Skeletal muscle satellite cell (primary cell): ENCODE results near the gene HHIPL2. TPM values are rescaled to one million over a fixed set of nuclear protein-coding genes. Genes with fewer than 3 reads are reported as not detected.
A peak's percentile ranks its signal among the peaks of the same experiment; 100 is the strongest.

Experiments used
- H3K27me3 ChIP-seq: 2 replicates; pipeline ENCODE4 v1.7.0; 2013; ENCODE audit warnings: low read length; ENCODE audit not compliant: control insufficient read depth, insufficient read depth
- H3K36me3 ChIP-seq: 2 replicates; pipeline ENCODE4 v1.7.0; 2013; ENCODE audit warnings: mild to moderate bottlenecking, control low read depth, low read length; ENCODE audit not compliant: insufficient read depth
- H3K4me1 ChIP-seq: 2 replicates; pipeline ENCODE4 v1.7.0; 2013; ENCODE audit warnings: low read length; ENCODE audit not compliant: control insufficient read depth, insufficient read depth
- H3K4me2 ChIP-seq: 2 replicates; pipeline ENCODE4 v1.7.0; 2013; ENCODE audit warnings: mild to moderate bottlenecking, low read length
- H3K4me3 ChIP-seq: 2 replicates; pipeline ENCODE4 v1.7.0; 2013; ENCODE audit warnings: low read length
- H3K9ac ChIP-seq: 2 replicates; pipeline ENCODE4 v1.7.0; 2013; ENCODE audit warnings: mild to moderate bottlenecking, low read depth, low read length, moderate library complexity
- H3K9me3 ChIP-seq: replicated peaks from 2 replicates; pipeline ENCODE4 v1.7.0; 2013; ENCODE audit warnings: mild to moderate bottlenecking, control low read depth, low read length
- total RNA-seq: library from RNA; depleted of rRNA; stranded (reverse); fragments of >200 nt; gene quantifications from 2 replicates; pipeline ENCODE4 v1.2.3, GENCODE V29; 2012; rRNA removed

HHIPL2 gene
- total RNA-seq = under 0.01 and 0.22 TPM in 2 replicates

GRCh38 chr1:222547944-222548671 is at the start of gene HHIPL2:
Gene HHIPL2 (minus strand): TSS chr1:222548104. CDS start chr1:222548044, 60 bp downstream.
- H3K4me3 ChIP-seq = peak within 1 kb of the TSS; percentile 27

GRCh38 chr1:222596696-222597095 is 48.8 kb upstream of the HHIPL2 start:
- peaks cover 10% of the 10 kb centered on the region for H3K4me1 ChIP-seq
- H3K9ac ChIP-seq = no peak overlapping the region
- no peak overlapping the region for H3K4me2 ChIP-seq
- H3K4me3 ChIP-seq = no peak overlapping the region
- no peaks in the 10 kb centered on the region for H3K27me3 ChIP-seq
- no peaks in the 10 kb centered on the region for H3K36me3 ChIP-seq
- no peaks in the 10 kb centered on the region for H3K9me3 ChIP-seq

More at GRCh38 chr1:222547944-222548671, at the start of gene HHIPL2:
- no peaks in the 10 kb centered on the region for H3K27me3 ChIP-seq
- H3K36me3 ChIP-seq = no peaks in the 10 kb centered on the region
- H3K9me3 ChIP-seq = no peaks in the 10 kb centered on the region
- H3K9ac ChIP-seq = no peak within 1 kb of the TSS
- peaks cover 22% of the 10 kb centered on the region for H3K4me1 ChIP-seq
- peak within 1 kb of the TSS; percentile 78 for H3K4me2 ChIP-seq

DNA sequence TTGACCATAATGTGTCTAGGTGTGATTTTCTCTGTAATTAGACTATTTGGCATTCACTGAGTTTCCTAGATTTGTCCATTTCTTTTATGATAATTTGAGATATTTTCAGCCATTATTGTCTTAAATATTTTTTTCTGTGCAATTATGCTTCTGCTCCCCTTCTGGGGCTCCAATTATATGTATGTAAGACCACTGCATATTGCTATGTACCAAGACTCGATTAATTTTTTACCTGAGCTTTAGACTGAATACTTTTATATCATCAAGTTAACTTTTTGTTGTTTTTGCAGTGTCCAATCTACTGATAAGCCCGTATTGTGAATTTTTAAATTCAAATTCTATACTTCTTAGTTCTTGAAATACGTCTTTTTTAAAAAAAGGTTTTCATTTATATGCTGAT is 46.9 kb upstream of the HHIPL2 start:
- H3K4me1 ChIP-seq = peaks cover 13% of the 10 kb centered on the region
- H3K4me2 ChIP-seq = no peak overlapping the region

GRCh38 chr1:222592171-222592570 is 44.3 kb upstream of the HHIPL2 start:
- no peaks in the 10 kb centered on the region for H3K27me3 ChIP-seq
- H3K4me3 ChIP-seq = no peak overlapping the region
- H3K36me3 ChIP-seq = no peaks in the 10 kb centered on the region
- no peaks in the 10 kb centered on the region for H3K9me3 ChIP-seq
- H3K4me1 ChIP-seq = peaks cover 20% of the 10 kb centered on the region
- no peak overlapping the region for H3K9ac ChIP-seq
- H3K4me2 ChIP-seq = peak overlapping the region; percentile 32

More for the DNA sequence above, 46.9 kb upstream of the HHIPL2 start:
- Histone ChIP-seq H3K4me3 (no peak overlapping the region), H3K36me3 (no peaks in the 10 kb centered on the region), H3K27me3 (no peaks in the 10 kb centered on the region), H3K9ac (no peak overlapping the region), H3K9me3 (no peaks in the 10 kb centered on the region)

- Histone ChIP-seq H3K4me3 (peak within 1 kb of the TSS; percentile 78), H3K36me3 (peaks cover 8% of the 10 kb centered on the region), H3K4me2 (peak within 1 kb of the TSS; percentile 84), H3K9ac (peak within 1 kb of the TSS; percentile 84), H3K27me3 (no peaks in the 10 kb centered on the region), H3K4me1 (peaks cover 20% of the 10 kb centered on the region), H3K9me3 (no peaks in the 10 kb centered on the region)
Measured at GRCh38 chr1:222589462-222590302, 41.8 kb upstream of the HHIPL2 start, which contains the start of gene TAF1A. Gene TAF1A (minus strand): TSS chr1:222589933.

DNA sequence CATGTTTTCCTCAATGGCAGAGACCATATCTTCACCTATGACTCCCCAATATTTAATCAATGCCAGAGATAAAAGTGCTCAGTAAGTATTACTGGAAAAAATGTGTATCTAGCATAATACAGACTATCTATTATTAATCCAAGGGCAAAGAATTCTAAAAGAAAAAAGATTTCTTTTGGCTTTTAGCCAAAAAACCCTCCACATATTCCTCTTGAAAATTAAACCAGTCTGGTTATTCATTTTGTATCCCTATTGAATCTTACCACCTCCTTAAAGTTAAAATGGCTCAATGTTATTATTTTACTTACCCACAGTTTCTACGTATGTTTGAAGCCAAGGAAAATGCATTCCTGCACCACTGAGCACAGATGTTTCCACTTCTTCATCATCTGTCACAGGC is 40.2 kb upstream of the HHIPL2 start:
- Histone ChIP-seq H3K4me2 (peak overlapping the region; percentile 84), H3K36me3 (peaks cover 15% of the 10 kb centered on the region), H3K9me3 (no peaks in the 10 kb centered on the region), H3K9ac (no peak overlapping the region), H3K4me3 (no peak overlapping the region), H3K27me3 (no peaks in the 10 kb centered on the region), H3K4me1 (peaks cover 20% of the 10 kb centered on the region)

GRCh38 chr1:222586842-222587241 is 38.9 kb upstream of the HHIPL2 start:
- Histone ChIP-seq H3K27me3 (no peaks in the 10 kb centered on the region), H3K4me3 (no peak overlapping the region), H3K9me3 (no peaks in the 10 kb centered on the region)

GRCh38 chr1:222583079-222583478 is 35.2 kb upstream of the HHIPL2 start:
- Histone ChIP-seq H3K4me2 (no peak overlapping the region), H3K9me3 (no peaks in the 10 kb centered on the region), H3K4me3 (no peak overlapping the region), H3K4me1 (peaks cover 11% of the 10 kb centered on the region), H3K27me3 (no peaks in the 10 kb centered on the region), H3K9ac (no peak overlapping the region), H3K36me3 (peaks cover 20% of the 10 kb centered on the region)

More at GRCh38 chr1:222586842-222587241, 38.9 kb upstream of the HHIPL2 start:
- Histone ChIP-seq H3K9ac (no peak overlapping the region), H3K4me1 (peaks cover 23% of the 10 kb centered on the region), H3K4me2 (no peak overlapping the region), H3K36me3 (peaks cover 20% of the 10 kb centered on the region)

- H3K9ac ChIP-seq = no peak overlapping the region
- H3K27me3 ChIP-seq = no peaks in the 10 kb centered on the region
- peaks cover 20% of the 10 kb centered on the region for H3K36me3 ChIP-seq
- H3K9me3 ChIP-seq = no peaks in the 10 kb centered on the region
- H3K4me2 ChIP-seq = no peak overlapping the region
- no peak overlapping the region for H3K4me3 ChIP-seq
- H3K4me1 ChIP-seq = peaks cover 11% of the 10 kb centered on the region
Measured at GRCh38 chr1:222582099-222582774, 34.3 kb upstream of the HHIPL2 start.

- no peak overlapping the region for H3K4me3 ChIP-seq
- H3K9ac ChIP-seq = no peak overlapping the region
- H3K9me3 ChIP-seq = no peaks in the 10 kb centered on the region
- H3K27me3 ChIP-seq = no peaks in the 10 kb centered on the region
- H3K4me1 ChIP-seq = peaks cover 11% of the 10 kb centered on the region
- H3K36me3 ChIP-seq = peaks cover 24% of the 10 kb centered on the region
- no peak overlapping the region for H3K4me2 ChIP-seq
Measured at GRCh38 chr1:222579316-222579715, 31.4 kb upstream of the HHIPL2 start.

GRCh38 chr1:222570837-222571236 is 22.9 kb upstream of the HHIPL2 start:
- no peak overlapping the region for H3K9ac ChIP-seq
- no peaks in the 10 kb centered on the region for H3K27me3 ChIP-seq
- H3K9me3 ChIP-seq = peaks cover 4% of the 10 kb centered on the region
- peaks cover 25% of the 10 kb centered on the region for H3K36me3 ChIP-seq
- H3K4me3 ChIP-seq = no peak overlapping the region
- no peaks in the 10 kb centered on the region for H3K4me1 ChIP-seq
- H3K4me2 ChIP-seq = no peak overlapping the region
